HepG2 (cell line): ENCODE results near the gene LMAN1L. TPM values are rescaled to one million over a fixed set of nuclear protein-coding genes. Genes with fewer than 3 reads are reported as not detected.

Experiments
- ATAC-seq: fragments of 200-7000 bp; cut with Tn5 transposase; 3 replicates; pipeline ENCODE4 v1.9.1; 2020; ENCODE audit warnings: mild to moderate bottlenecking, moderate library complexity
- BruUV-seq: library from RNA; stranded (reverse); fragments of 400-500 nt; replicated peaks from 2 replicates; lab custom pipeline; 2021; lab: Mats Ljungman, UMichigan
- CTCF ChIA-PET: fragments of 300-600 bp; formaldehyde crosslinking; extraction: SDS; loops from one replicate; lab custom pipeline; 2021; ENCODE audit warnings: low total read pairs, inconsistent platforms, low intra/inter-chr PET ratio; lab: Yijun Ruan, JAX
- POLR2A ChIA-PET: fragments of 350-600 bp; sonication (Branson Sonifier 250); formaldehyde crosslinking; loops from one replicate; lab custom pipeline; 2020; ENCODE audit warnings: antibody characterized with exemption, inconsistent platforms; lab: Yijun Ruan, JAX
- DNase-seq: peaks from one replicate; pipeline ENCODE4 v3.0.0-alpha.2; 2015; ENCODE audit warnings: low spot score
- FAIRE-seq: peaks from 3 replicates; lab custom pipeline; 2011; peaks lifted over from hg19 to GRCh38; lab: Jason Lieb, UNC
- H2AFZ ChIP-seq: one replicate; pipeline ENCODE4 v1.6.1; 2011; ENCODE audit warnings: low read length, inconsistent platforms
- H3K27ac ChIP-seq: fragments of 300-600 bp; 3 replicates; pipeline ENCODE4 v1.8.0; 2011; ENCODE audit warnings: mixed run types, mild to moderate bottlenecking, mixed read lengths, low read length, inconsistent platforms; ENCODE audit not compliant: insufficient read depth; ENCODE audit errors: extremely low read length
- H3K27me3 ChIP-seq, 2 experiments: fragments of 200-600 bp in 1 of 2; 2 replicates in 1 of 2; 3 replicates in 1 of 2; pipeline versions ENCODE4 v1.6.0 to v1.8.0; 2011; ENCODE audit warnings: low read length in 2 of 2, mild to moderate bottlenecking in 2 of 2, moderate library complexity in 2 of 2, inconsistent platforms in 1 of 2; ENCODE audit not compliant: insufficient read depth in 2 of 2, control insufficient read depth in 1 of 2
- H3K36me3 ChIP-seq, 2 experiments: fragments of 200-600 bp in 1 of 2; replicated peaks in 1 of 2; 2 replicates in 1 of 2; 3 replicates in 1 of 2; pipeline versions ENCODE4 v1.5.1 to v1.8.0; 2011; ENCODE audit warnings: low read length in 2 of 2, inconsistent platforms in 1 of 2; ENCODE audit not compliant: insufficient read depth in 2 of 2, control insufficient read depth in 1 of 2
- H3K4me1 ChIP-seq: 2 replicates; pipeline ENCODE4 v1.5.1; 2012; ENCODE audit warnings: low read length, inconsistent platforms; ENCODE audit not compliant: insufficient read depth
- H3K4me2 ChIP-seq: 2 replicates; pipeline ENCODE4 v1.6.0; 2011; ENCODE audit warnings: low read depth, low read length, inconsistent platforms
- H3K4me3 ChIP-seq, 3 experiments: fragments of 200-600 bp in 1 of 3; sonication (generic), shearing (Covaris generic) in 1 of 3; replicated peaks in 1 of 3; 2 replicates each; pipeline ENCODE4 v1.5.1; 2011 to 2016; ENCODE audit warnings: low read length in 3 of 3, inconsistent platforms in 2 of 3, low read depth in 2 of 3, mild to moderate bottlenecking in 2 of 3, control low read depth in 1 of 3, mixed read lengths in 1 of 3; ENCODE audit not compliant: insufficient read depth in 1 of 3
- H3K79me2 ChIP-seq: one replicate; pipeline ENCODE4 v1.6.1; 2011; ENCODE audit warnings: low read length, inconsistent platforms; ENCODE audit not compliant: insufficient read depth
- H3K9ac ChIP-seq: 2 replicates; pipeline ENCODE4 v1.6.0; 2011; ENCODE audit warnings: mild to moderate bottlenecking, low read depth, low read length, inconsistent platforms; ENCODE audit not compliant: insufficient read depth
- H3K9me3 ChIP-seq: 2 replicates; pipeline ENCODE4 v1.5.1; 2012; ENCODE audit warnings: mild to moderate bottlenecking, low read length
- H4K20me1 ChIP-seq: 2 replicates; pipeline ENCODE4 v1.6.0; 2011; ENCODE audit warnings: inconsistent platforms, mild to moderate bottlenecking, low read length, moderate library complexity; ENCODE audit not compliant: insufficient read depth
- CBFB ChIP-seq: sonication (generic); formaldehyde crosslinking; IDR thresholded peaks from 2 replicates; pipeline ENCODE4 v1.4.0; 2020; ENCODE audit warnings: missing genetic modification reagents
- HMG20A ChIP-seq: IDR thresholded peaks from 2 replicates; pipeline ENCODE4 v1.6.1; 2016; ENCODE audit warnings: borderline replicate concordance
- NONO ChIP-seq, 2 experiments: fragments of 450-650 bp in 1 of 2; sonication (generic) in 1 of 2; formaldehyde crosslinking in 1 of 2; IDR thresholded peaks in 1 of 2; conservative IDR thresholded peaks in 1 of 2; 2 replicates each; pipeline versions ENCODE4 v1.6.1 to v1.8.0; 2017 to 2022; ENCODE audit warnings: mild to moderate bottlenecking in 1 of 2, missing genetic modification reagents in 1 of 2, moderate library complexity in 1 of 2
- PHF21A ChIP-seq: sonication (generic); formaldehyde crosslinking; IDR thresholded peaks from 2 replicates; pipeline ENCODE4 v1.5.0; 2020; ENCODE audit warnings: mild to moderate bottlenecking, missing genetic modification reagents
- POLR2AphosphoS5 ChIP-seq: IDR thresholded peaks from 2 replicates; pipeline ENCODE4 v1.6.1; 2012; ENCODE audit warnings: low read depth, low read length
- TOE1 ChIP-seq: sonication (generic); formaldehyde crosslinking; IDR thresholded peaks from 2 replicates; pipeline ENCODE4 v1.4.0; 2020; ENCODE audit warnings: mild to moderate bottlenecking, missing genetic modification reagents
- ZNF460 ChIP-seq: sonication (generic); formaldehyde crosslinking; IDR thresholded peaks from 2 replicates; pipeline ENCODE4 v1.5.1; 2020; ENCODE audit warnings: missing genetic modification reagents, mild to moderate bottlenecking, borderline replicate concordance
- ZNF549 ChIP-seq: sonication (generic); formaldehyde crosslinking; IDR thresholded peaks from 2 replicates; pipeline ENCODE4 v1.5.0; 2020; ENCODE audit warnings: missing genetic modification reagents
- ZSCAN30 ChIP-seq: sonication (generic); formaldehyde crosslinking; IDR thresholded peaks from 2 replicates; pipeline ENCODE4 v1.5.0; 2020; ENCODE audit warnings: mild to moderate bottlenecking, missing genetic modification reagents
- WGBS: methylation state at CpG from one replicate; pipeline ENCODE4 v1.1.6; 2017; ENCODE audit warnings: low lambda C conversion rate; 5-methylcytosine and 5-hydroxymethylcytosine counted together
- in situ Hi-C: cut with HindIII; loops from 2 replicates; pipeline ENCODE4 v1.10.0; 2017; ENCODE audit warnings: low pct_unique_long_range_greater_than_20kb; ENCODE audit not compliant: extremely low pct_ligation_motif_present
- intact Hi-C: fragments of 100-400 bp; cut with micrococcal nuclease; formaldehyde crosslinking; loops from one replicate; pipeline ENCODE4 v1.10.0; 2022; ENCODE audit not compliant: unreplicated experiment
- polyA plus RNA-seq, 8 experiments: library from polyadenylated mRNA; depleted of rRNA in 3 of 8; stranded (reverse) in 7 of 8; unstranded in 1 of 8; fragments of >200 nt; fragmentation: Illumina TruSeq in 4 of 8; extraction: Trizol in 4 of 8; gene quantifications; 2 replicates each; pipeline versions ENCODE4 v1.2.1 to v1.2.3, GENCODE V29; 2011 to 2016; ENCODE audit warnings: low read depth in 4 of 8, missing spikeins in 1 of 8, mixed read lengths in 1 of 8; ENCODE audit not compliant: insufficient read depth in 1 of 8
- total RNA-seq, 5 experiments: library from RNA; depleted of rRNA; stranded (reverse); fragments of >200 nt; fragmentation: Illumina TruSeq; extraction: Trizol; gene quantifications; 2 replicates each; pipeline ENCODE4 v1.2.3, GENCODE V29; 2016; ENCODE audit warnings: low read depth in 1 of 5
- TF ChIP-seq, protein P1 (sequence below): sonication (generic); formaldehyde crosslinking; IDR thresholded peaks from 2 replicates; pipeline ENCODE4 v1.4.0; 2020; ENCODE audit warnings: missing genetic modification reagents
- TF ChIP-seq, protein P2 (sequence below): IDR thresholded peaks from 2 replicates; pipeline ENCODE4 v1.6.1; 2018; ENCODE audit warnings: missing genetic modification reagents
- TF ChIP-seq, protein P3 (sequence below): sonication (generic); formaldehyde crosslinking; IDR thresholded peaks from 2 replicates; pipeline ENCODE4 v1.5.1; 2020; ENCODE audit warnings: missing genetic modification reagents, mild to moderate bottlenecking, borderline replicate concordance
- TF ChIP-seq, protein P4 (sequence below): sonication (generic); formaldehyde crosslinking; IDR thresholded peaks from 2 replicates; pipeline ENCODE4 v1.4.0; 2020; ENCODE audit warnings: missing genetic modification reagents, mild to moderate bottlenecking, borderline replicate concordance
- TF ChIP-seq, protein P5 (sequence below): sonication (generic); formaldehyde crosslinking; IDR thresholded peaks from 2 replicates; pipeline ENCODE4 v1.4.0; 2020; ENCODE audit warnings: missing genetic modification reagents, borderline replicate concordance

The LMAN1L gene
- total and polyA plus RNA-seq, 2 of the 13 experiments (the other 11 are each of a cell fraction or from before 2014, with no cell fraction given): not detected

DNA sequence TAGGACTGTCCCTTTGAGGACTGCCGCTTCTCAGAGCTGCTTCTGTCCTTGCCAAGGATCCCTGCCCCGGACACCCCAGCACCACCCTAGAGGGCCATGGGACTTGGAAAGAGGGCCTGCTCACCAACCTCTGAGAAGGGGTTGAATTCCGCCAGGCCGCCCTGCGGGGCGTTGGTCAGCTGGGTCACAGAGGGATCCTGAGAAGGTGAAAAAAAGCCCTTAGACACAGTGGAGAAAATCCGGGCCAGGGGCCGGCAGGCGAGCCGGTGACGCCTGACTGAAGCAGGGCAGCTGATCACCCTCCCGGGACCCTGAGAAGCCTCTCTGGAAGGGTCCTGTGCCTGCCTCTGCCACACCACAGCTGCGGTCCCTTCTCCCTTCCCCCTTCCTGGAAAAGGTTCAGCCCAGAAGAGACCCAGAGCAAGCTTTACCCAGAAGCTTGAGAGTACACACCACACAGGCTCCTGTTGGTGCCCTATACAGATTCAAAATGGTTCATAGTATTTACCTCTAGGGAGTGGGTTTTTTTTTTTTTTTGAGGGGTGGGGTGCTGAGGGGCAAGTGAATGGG is 41.9 kb downstream of the LMAN1L start:
- H3K36me3 ChIP-seq: peaks cover 22 to 50% of the 10 kb centered on the region in 2 experiments; a peak in 4 of 5 replicates
- H3K9me3 ChIP-seq: no peaks in the 10 kb centered on the region
- in situ Hi-C loops: no loop called here
- no peaks in the 10 kb centered on the region for H3K27me3 ChIP-seq
- H3K4me3 ChIP-seq: no peak overlapping the region
- no peak overlapping the region for H3K9ac ChIP-seq
- no peak overlapping the region for H2AFZ ChIP-seq
- ATAC-seq (no peak), DNase-seq (no peak), FAIRE-seq (no peak)
- CTCF ChIA-PET: no interaction called here
- H3K4me2 ChIP-seq: no peak overlapping the region
- peaks cover 12% of the 10 kb centered on the region for H3K79me2 ChIP-seq
- intact Hi-C loops: no loop called here
- no TSS peak for BruUV-seq
- over 99% methylated on average over 11 of the region's 13 CpGs for WGBS
- POLR2A ChIA-PET: no interaction called here
- H3K27ac ChIP-seq: no peak overlapping the region
- H3K4me1 ChIP-seq: peaks cover 31% of the 10 kb centered on the region
- H4K20me1 ChIP-seq: 0 out of 2 replicates have a peak, but pooled peaks cover 3% of the 10 kb centered on the region
- TF ChIP-seq ZNF549 (CRISPR knock-in tag) (no peak), NONO (IDR thresholded peaks at IDR 0.05) (no peak), NONO (CRISPR knock-in tag; conservative IDR thresholded peaks at IDR 0.05) (no peak), CBFB (CRISPR knock-in tag) (no peak), ZSCAN30 (no peak), ZNF460 (CRISPR knock-in tag) (no peak), TOE1 (CRISPR knock-in tag) (no peak), PHF21A (CRISPR knock-in tag) (no peak), HMG20A (CRISPR knock-in tag) (no peak), POLR2AphosphoS5 (no peak)
- TF ChIP-seq, protein P1, sequence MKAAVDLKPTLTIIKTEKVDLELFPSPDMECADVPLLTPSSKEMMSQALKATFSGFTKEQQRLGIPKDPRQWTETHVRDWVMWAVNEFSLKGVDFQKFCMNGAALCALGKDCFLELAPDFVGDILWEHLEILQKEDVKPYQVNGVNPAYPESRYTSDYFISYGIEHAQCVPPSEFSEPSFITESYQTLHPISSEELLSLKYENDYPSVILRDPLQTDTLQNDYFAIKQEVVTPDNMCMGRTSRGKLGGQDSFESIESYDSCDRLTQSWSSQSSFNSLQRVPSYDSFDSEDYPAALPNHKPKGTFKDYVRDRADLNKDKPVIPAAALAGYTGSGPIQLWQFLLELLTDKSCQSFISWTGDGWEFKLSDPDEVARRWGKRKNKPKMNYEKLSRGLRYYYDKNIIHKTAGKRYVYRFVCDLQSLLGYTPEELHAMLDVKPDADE: no peak
- TF ChIP-seq, protein P2, sequence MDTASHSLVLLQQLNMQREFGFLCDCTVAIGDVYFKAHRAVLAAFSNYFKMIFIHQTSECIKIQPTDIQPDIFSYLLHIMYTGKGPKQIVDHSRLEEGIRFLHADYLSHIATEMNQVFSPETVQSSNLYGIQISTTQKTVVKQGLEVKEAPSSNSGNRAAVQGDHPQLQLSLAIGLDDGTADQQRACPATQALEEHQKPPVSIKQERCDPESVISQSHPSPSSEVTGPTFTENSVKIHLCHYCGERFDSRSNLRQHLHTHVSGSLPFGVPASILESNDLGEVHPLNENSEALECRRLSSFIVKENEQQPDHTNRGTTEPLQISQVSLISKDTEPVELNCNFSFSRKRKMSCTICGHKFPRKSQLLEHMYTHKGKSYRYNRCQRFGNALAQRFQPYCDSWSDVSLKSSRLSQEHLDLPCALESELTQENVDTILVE (CRISPR knock-in tag): no peak
- TF ChIP-seq, protein P3, sequence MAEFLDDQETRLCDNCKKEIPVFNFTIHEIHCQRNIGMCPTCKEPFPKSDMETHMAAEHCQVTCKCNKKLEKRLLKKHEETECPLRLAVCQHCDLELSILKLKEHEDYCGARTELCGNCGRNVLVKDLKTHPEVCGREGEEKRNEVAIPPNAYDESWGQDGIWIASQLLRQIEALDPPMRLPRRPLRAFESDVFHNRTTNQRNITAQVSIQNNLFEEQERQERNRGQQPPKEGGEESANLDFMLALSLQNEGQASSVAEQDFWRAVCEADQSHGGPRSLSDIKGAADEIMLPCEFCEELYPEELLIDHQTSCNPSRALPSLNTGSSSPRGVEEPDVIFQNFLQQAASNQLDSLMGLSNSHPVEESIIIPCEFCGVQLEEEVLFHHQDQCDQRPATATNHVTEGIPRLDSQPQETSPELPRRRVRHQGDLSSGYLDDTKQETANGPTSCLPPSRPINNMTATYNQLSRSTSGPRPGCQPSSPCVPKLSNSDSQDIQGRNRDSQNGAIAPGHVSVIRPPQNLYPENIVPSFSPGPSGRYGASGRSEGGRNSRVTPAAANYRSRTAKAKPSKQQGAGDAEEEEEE (CRISPR knock-in tag): no peak
- TF ChIP-seq, protein P4, sequence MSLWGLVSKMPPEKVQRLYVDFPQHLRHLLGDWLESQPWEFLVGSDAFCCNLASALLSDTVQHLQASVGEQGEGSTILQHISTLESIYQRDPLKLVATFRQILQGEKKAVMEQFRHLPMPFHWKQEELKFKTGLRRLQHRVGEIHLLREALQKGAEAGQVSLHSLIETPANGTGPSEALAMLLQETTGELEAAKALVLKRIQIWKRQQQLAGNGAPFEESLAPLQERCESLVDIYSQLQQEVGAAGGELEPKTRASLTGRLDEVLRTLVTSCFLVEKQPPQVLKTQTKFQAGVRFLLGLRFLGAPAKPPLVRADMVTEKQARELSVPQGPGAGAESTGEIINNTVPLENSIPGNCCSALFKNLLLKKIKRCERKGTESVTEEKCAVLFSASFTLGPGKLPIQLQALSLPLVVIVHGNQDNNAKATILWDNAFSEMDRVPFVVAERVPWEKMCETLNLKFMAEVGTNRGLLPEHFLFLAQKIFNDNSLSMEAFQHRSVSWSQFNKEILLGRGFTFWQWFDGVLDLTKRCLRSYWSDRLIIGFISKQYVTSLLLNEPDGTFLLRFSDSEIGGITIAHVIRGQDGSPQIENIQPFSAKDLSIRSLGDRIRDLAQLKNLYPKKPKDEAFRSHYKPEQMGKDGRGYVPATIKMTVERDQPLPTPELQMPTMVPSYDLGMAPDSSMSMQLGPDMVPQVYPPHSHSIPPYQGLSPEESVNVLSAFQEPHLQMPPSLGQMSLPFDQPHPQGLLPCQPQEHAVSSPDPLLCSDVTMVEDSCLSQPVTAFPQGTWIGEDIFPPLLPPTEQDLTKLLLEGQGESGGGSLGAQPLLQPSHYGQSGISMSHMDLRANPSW (CRISPR knock-in tag): no peak
- TF ChIP-seq, protein P5, sequence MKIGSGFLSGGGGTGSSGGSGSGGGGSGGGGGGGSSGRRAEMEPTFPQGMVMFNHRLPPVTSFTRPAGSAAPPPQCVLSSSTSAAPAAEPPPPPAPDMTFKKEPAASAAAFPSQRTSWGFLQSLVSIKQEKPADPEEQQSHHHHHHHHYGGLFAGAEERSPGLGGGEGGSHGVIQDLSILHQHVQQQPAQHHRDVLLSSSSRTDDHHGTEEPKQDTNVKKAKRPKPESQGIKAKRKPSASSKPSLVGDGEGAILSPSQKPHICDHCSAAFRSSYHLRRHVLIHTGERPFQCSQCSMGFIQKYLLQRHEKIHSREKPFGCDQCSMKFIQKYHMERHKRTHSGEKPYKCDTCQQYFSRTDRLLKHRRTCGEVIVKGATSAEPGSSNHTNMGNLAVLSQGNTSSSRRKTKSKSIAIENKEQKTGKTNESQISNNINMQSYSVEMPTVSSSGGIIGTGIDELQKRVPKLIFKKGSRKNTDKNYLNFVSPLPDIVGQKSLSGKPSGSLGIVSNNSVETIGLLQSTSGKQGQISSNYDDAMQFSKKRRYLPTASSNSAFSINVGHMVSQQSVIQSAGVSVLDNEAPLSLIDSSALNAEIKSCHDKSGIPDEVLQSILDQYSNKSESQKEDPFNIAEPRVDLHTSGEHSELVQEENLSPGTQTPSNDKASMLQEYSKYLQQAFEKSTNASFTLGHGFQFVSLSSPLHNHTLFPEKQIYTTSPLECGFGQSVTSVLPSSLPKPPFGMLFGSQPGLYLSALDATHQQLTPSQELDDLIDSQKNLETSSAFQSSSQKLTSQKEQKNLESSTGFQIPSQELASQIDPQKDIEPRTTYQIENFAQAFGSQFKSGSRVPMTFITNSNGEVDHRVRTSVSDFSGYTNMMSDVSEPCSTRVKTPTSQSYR: no peak
